ENCODE results near the gene ANKRD18B. TPM values are rescaled to one million over a fixed set of nuclear protein-coding genes. Genes with fewer than 3 reads are reported as not detected.

ANKRD18B gene
- total RNA-seq, result not detected in 2 replicates

DNA sequence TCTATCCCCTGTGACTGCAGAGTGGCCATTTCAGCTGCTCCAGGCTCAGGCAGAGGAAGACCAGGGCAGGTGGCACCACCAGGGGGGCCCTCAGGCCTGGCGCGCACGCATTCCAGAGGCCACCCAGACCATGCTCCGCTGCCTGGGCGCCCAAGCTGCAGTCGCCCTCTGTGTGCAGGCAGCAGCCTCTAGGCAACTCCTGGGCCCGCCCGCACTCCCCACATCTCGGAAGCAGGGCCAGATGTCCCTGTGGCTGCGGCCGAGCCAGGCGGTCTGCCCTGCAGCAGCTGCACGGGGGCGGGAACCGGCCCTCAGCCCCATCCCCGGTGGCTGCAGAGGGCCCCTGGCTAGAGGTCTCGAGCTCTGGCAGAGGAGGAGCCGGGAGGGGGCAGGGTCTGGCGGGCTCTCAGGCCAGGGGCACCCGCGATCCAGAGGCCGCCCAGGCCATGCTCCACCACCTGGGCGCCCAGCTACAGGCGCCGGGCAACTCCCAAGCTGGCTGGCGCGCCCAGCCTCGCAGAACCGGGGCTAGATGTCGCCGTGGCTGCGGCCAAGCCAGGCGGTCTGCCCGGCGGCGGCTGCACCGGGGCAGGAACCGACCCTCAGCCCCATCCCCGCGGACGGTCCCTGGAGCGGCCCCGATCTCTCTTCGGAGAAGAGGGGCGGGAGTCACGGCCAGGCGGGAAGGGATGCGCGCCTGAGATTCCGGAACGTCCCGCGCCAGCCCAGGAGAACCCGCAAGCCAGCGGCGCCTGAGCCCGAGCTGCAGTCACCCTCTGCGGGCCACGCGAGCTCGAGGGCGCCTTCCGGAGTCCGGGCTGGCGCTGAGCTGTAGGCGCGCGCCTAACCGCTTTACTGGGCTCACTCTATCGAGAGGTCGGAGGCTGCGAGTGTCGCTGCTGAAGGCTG lies at the start of gene ANKRD18B:
TSS of gene ANKRD18B (plus strand) at position 855 of the 909 bp plus-strand sequence. CDS start 239 bp downstream, outside the sequence.

Other genes starting within 250 kb of the ANKRD18B start
- 11.0 and 15.9 TPM in 2 replicates for gene NFX1, start 233.7 kb upstream of the ANKRD18B start, total RNA-seq
- not detected in 2 replicates for gene AQP7, start 121.7 kb upstream of the ANKRD18B start, total RNA-seq
- gene AQP3, start 76.7 kb upstream of the ANKRD18B start, total RNA-seq, result 0.36 and 2.6 TPM in 2 replicates
- 23.5 and 33.5 TPM in 2 replicates for gene NOL6, start 50.3 kb upstream of the ANKRD18B start, total RNA-seq